ENCODE results near the gene IL12RB2.
"Not testable (repeated sequence)": the region's sequence is repeated elsewhere in the genome, so short reads cannot be mapped to it uniquely, and the experiment has no call there.

Gene IL12RB2

GRCh38 chr1:67400029-67400786 lies 92.5 kb downstream of the IL12RB2 start:
- not testable (repeated sequence) for DNase-seq

DNA sequence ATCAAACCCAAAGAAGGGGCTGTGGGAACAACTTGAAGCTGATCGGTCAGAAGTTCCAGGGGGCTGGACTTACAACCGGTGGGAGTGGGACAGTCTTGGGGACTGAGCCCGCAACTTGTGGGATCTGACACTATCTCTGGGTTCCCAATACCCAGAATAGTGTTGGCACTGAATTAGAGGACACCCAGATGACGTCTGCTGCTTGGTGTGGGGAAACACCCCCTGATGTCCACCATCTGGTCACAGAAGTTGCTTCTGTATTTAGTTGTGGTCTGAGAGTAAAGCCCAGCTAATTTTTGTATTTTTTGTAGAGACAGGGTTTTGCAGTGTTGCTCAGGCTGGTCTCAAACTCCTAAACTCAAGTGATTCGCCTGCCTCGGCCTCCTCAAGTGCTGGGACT lies 93.8 kb downstream of the IL12RB2 start:
- DNase-seq: no peak

- DNase-seq: peak in 1 of 4 experiments; percentile 26
These were observed 96.5 kb downstream of the IL12RB2 start for GRCh38 chr1:67404212-67404620.

- no peak for DNase-seq
These were observed 98.0 kb downstream of the IL12RB2 start for GRCh38 chr1:67405473-67406245.

DNA sequence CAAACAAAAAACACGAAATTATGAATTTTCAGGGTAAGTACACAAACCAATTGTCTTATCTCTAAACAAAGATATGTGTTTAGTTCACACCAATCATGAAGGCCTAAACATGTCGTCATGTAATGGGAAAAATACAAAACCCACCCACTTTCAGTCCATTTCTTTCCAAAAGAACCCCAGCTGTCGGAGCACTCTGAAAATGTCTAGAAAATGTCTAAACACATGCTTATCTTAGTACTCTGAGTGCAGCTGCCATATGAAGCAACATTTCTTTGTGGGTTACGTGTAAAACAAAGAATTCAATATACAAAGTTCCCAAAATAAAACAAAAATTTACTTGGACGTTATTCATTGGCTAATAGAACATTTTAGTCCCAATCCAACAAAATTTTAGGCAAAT lies 99.8 kb downstream of the IL12RB2 start:
- no peak for DNase-seq

GRCh38 chr1:67408148-67408547 lies 100.5 kb downstream of the IL12RB2 start:
- DNase-seq: no peak

DNA sequence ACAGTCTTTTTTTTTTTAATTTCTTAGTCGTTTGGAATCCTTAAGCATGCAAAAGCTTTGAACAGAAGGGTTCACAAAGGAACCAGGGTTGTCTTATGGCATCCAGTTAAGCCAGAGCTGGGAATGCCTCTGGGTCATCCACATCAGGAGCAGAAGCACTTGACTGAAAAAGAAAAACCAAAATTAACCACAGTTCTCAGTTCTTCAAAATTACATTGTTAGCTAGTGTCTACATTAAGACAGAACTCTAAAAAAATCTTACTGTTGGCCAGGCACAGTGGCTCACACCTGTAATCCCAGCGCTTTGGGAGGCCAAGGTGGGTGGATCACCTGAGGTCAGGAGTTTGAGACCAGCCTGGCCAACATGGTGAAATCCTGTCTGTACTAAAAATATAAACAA lies 105.4 kb downstream of the IL12RB2 start:
- DNase-seq: not testable (repeated sequence)

DNA sequence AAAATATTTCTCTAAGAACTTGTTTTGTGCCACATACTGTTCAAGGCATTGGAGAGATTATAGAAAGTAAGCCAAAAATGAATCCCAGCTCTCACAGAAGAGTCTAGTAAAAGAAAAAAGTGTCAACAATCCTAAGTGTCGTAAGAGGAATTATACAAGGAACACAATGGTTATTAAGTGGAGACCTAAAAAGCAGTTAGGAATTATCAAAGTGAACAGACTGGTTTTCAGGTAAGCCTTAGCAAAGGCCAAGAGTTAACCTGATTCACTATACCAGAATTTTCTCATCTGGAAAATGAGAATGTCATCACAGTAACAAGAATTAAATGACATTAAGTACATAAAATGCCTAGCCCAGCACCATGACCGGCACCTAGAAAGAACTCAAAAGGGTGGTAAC lies 106.9 kb downstream of the IL12RB2 start:
- DNase-seq: no peak

- no peak for DNase-seq
These were observed 107.4 kb downstream of the IL12RB2 start for GRCh38 chr1:67415041-67415440.

DNA sequence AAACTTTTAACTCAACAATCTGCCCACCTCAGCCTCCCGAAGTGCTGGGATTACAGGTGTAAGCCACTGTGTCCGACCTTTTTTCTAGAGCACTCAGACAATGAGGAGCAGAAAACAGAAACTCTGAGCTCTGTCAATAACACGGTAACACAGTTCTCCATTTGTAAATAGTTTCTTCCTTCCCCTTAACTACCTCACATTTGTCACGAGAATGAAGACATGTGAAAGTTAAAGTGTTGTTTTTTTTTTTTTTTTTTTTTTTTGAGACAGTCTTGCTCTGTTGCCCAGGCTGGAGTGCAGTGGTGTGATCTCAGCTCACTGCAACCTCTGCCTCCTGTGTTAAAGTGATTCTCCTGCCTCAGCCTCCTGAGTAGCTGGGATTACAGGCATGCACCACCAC lies 110.1 kb downstream of the IL12RB2 start:
- DNase-seq: peak in 3 of 4 experiments; percentile 8 to 76 (median 65)

- DNase-seq: no peak
These were observed 111.3 kb downstream of the IL12RB2 start for GRCh38 chr1:67418839-67419586.

- DNase-seq: no peak
These were observed 113.3 kb downstream of the IL12RB2 start for GRCh38 chr1:67420835-67421492.

- no peak for DNase-seq
These were observed 119.8 kb downstream of the IL12RB2 start for GRCh38 chr1:67427465-67427864.

- DNase-seq: no peak
These were observed 120.3 kb downstream of the IL12RB2 start for GRCh38 chr1:67427947-67428346.

GRCh38 chr1:67429011-67429527 lies 121.4 kb downstream of the IL12RB2 start:
- DNase-seq: peak; percentile 30 to 58 (median 54)

GRCh38 chr1:67429528-67430357 lies 122.1 kb downstream of the IL12RB2 start:
- peak in 3 of 4 experiments; percentile 25 to 47 (median 40) for DNase-seq

DNA sequence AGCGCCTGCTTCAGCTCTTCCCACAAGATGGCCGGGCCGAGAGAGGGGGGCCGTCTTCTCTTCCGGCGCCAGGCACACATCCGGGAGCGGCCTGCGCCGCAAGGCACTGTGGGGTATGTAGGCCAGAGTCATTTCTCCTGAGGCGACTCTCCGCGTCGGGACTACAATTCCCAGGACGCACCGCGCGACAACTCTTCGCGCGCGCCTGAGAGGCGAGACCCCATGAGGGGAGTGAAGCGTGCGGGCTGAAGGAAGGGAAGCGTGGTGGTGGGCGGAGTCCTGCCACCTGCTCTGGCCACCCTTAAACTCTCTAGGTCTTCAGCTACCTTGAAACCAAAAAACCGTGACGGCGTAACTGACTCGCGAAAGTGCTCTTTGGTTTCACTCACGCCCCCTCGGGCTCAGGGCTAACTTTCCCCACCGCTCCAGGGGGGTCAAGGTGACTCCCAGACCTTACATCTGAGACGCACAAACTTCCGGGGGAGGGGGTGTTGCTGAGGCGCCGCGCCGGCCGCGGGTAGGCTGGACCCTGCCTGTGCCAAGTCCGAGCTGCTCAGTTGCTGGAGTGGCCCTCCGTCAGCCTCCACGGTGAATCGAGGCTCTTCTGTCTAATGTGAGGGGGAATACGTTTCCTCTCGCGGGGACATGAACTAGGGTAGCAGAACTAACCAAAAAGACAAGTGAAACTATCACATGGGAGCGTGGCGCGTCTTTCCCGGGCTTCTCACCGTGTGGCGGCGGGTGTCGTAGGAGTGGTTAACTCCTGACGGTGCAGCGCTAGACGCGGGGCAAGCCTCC lies 122.9 kb downstream of the IL12RB2 start, which contains the start of gene SERBP1:
TSS of gene SERBP1 (minus strand) at position 45 of the 798 bp plus-strand sequence. CDS start 102 bp downstream, outside the sequence.
- peak; percentile 97 to 98 (median 97) for DNase-seq

GRCh38 chr1:67431156-67431765 lies 123.6 kb downstream of the IL12RB2 start:
- DNase-seq: no peak

DNA sequence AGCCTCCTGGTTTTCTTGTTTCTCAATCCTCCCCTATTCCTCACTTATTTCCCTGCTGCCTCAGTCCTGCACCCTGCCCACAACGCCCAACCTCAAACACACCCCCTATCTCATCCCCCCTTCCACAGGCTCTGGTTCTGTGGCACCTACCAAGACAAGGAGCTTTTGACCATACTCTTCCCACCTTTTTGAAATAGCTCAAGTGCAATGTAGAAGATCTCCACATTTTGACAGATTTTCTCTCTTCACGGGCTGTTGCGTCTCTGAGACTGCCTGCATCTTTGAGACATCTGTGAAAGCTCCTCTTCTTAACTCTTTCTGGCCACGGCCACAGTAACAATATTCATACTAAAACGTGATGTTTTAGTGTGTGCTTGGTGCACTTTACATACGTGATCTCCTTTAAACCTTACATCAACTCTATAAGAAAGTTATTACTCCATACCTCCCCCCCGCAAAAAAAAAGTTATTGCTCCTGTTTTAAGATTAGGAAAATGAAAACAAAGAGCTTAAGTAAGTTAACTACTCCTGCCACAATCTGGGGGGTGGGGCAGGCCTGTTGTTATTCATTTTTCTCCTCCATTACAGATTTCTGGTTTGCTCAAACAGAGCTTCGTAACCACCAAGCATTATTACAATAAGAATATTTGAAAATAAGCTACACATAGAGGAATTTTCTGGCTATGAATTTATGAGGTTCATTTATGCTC lies 124.4 kb downstream of the IL12RB2 start:
- no peak for DNase-seq
